HCT116 (cell line): ENCODE results near the gene METTL13. TPM values are rescaled to one million over a fixed set of nuclear protein-coding genes. Genes with fewer than 3 reads are reported as not detected.

ENCODE experiments used
- ATAC-seq: fragments of 200-7000 bp; cut with Tn5 transposase; 2 replicates; pipeline ENCODE4 v1.9.1; 2020; ENCODE audit warnings: mild to moderate bottlenecking, moderate library complexity
- BruUV-seq: library from RNA; stranded (reverse); fragments of 400-500 nt; replicated peaks from 2 replicates; lab custom pipeline; 2021; lab: Mats Ljungman, UMichigan
- CTCF ChIA-PET: fragments of 300-600 bp; sonication (Branson Sonifier 250); formaldehyde crosslinking; loops from one replicate; lab custom pipeline; 2021; ENCODE audit warnings: antibody characterized with exemption; lab: Charles Lee
- POLR2A ChIA-PET: fragments of 300-600, 350-600 bp; sonication (Branson Sonifier 250); formaldehyde crosslinking; loops from one replicate; lab custom pipeline; 2021; ENCODE audit warnings: antibody characterized with exemption; lab: Charles Lee
- RAD21 ChIA-PET, 2 experiments: fragments of 300-600 bp; sonication (Branson Sonifier 250); formaldehyde crosslinking; loops; one replicate each; lab custom pipeline; 2023; ENCODE audit warnings: low total read pairs in 2 of 2; ENCODE audit not compliant: uncharacterized antibody in 2 of 2, unreplicated experiment in 2 of 2, low non-redundant PET in 1 of 2; lab: Charles Lee
- DNase-seq: peaks from one replicate; pipeline ENCODE4 v3.0.0-alpha.2; 2010; ENCODE audit warnings: low read depth, low spot score
- H2AFZ ChIP-seq: fragments of 200-600 bp; shearing (Covaris generic), sonication (generic); 2 replicates; pipeline ENCODE4 v1.6.1; 2017; ENCODE audit warnings: low read depth, mixed run types, mixed read lengths, antibody characterized with exemption, low read length; ENCODE audit not compliant: poor library complexity, severe bottlenecking
- H3K27ac ChIP-seq: 2 replicates; pipeline ENCODE4 v1.5.1; 2012; ENCODE audit warnings: low read depth, low read length
- H3K27me3 ChIP-seq: fragments of 200-600 bp; sonication (generic); 2 replicates; pipeline ENCODE4 v1.6.1; 2016; ENCODE audit warnings: mixed run types, low read length, mixed read lengths; ENCODE audit not compliant: insufficient read depth
- H3K36me3 ChIP-seq, 2 experiments: fragments of 200-500 bp in 1 of 2; fragments of 200-600 bp in 1 of 2; sonication (Bioruptor generic) in 1 of 2; sonication (generic) in 1 of 2; 2 replicates each; pipeline versions ENCODE4 v1.5.1 to v1.6.1; 2014 to 2016; ENCODE audit warnings: low read length in 2 of 2, inconsistent platforms in 1 of 2, mixed read lengths in 1 of 2, mixed run types in 1 of 2; ENCODE audit not compliant: insufficient read depth in 2 of 2, control insufficient read depth in 1 of 2
- H3K4me1 ChIP-seq, 2 experiments: fragments of 200-600 bp in 1 of 2; sonication (generic) in 1 of 2; 2 replicates each; pipeline versions ENCODE4 v1.5.1 to v1.6.1; 2012 to 2017; ENCODE audit warnings: low read length in 2 of 2, inconsistent platforms in 1 of 2, mild to moderate bottlenecking in 1 of 2, mixed read lengths in 1 of 2, mixed run types in 1 of 2, moderate library complexity in 1 of 2; ENCODE audit not compliant: insufficient read depth in 2 of 2, control insufficient read depth in 1 of 2
- H3K4me2 ChIP-seq: fragments of 200-600 bp; sonication (generic); 2 replicates; pipeline ENCODE4 v1.6.1; 2017; ENCODE audit warnings: mixed run types, low read length, mixed read lengths
- H3K4me3 ChIP-seq, 2 experiments: fragments of 200-600 bp in 1 of 2; sonication (generic) in 1 of 2; replicated peaks in 1 of 2; 2 replicates each; pipeline ENCODE4 v1.5.1; 2011 to 2016; ENCODE audit warnings: low read length in 2 of 2, control low read depth in 1 of 2, low read depth in 1 of 2, mild to moderate bottlenecking in 1 of 2, mixed read lengths in 1 of 2, mixed run types in 1 of 2
- H3K79me2 ChIP-seq: fragments of 200-600 bp; sonication (generic); 2 replicates; pipeline ENCODE4 v1.6.1; 2017; ENCODE audit warnings: mild to moderate bottlenecking, mixed run types, low read length, moderate library complexity, mixed read lengths; ENCODE audit not compliant: insufficient read depth
- H3K9ac ChIP-seq: fragments of 200-600 bp; sonication (generic); 2 replicates; pipeline ENCODE4 v1.6.1; 2016; ENCODE audit warnings: low read length, mixed read lengths
- H3K9me2 ChIP-seq: fragments of 200-600 bp; sonication (generic), shearing (Covaris generic); 2 replicates; pipeline ENCODE4 v1.6.1; 2017; ENCODE audit warnings: mixed run types, mild to moderate bottlenecking, moderate library complexity; ENCODE audit not compliant: insufficient read depth
- H3K9me3 ChIP-seq, 2 experiments: fragments of 200-500 bp in 1 of 2; fragments of 200-600 bp in 1 of 2; sonication (Bioruptor generic) in 1 of 2; sonication (generic) in 1 of 2; 2 replicates each; pipeline ENCODE4 v1.6.1; 2014 to 2017; ENCODE audit warnings: low read length in 2 of 2, mixed read lengths in 2 of 2, inconsistent platforms in 1 of 2, low read depth in 1 of 2, mild to moderate bottlenecking in 1 of 2, mixed run types in 1 of 2, moderate library complexity in 1 of 2; ENCODE audit not compliant: control insufficient read depth in 1 of 2, insufficient read depth in 1 of 2
- H4K20me1 ChIP-seq: fragments of 200-600 bp; sonication (generic), shearing (Covaris generic); 2 replicates; pipeline ENCODE4 v1.6.1; 2017; ENCODE audit warnings: mixed run types, mild to moderate bottlenecking, moderate library complexity; ENCODE audit not compliant: insufficient read depth
- FOSL1 ChIP-seq: IDR thresholded peaks from 2 replicates; pipeline ENCODE4 v1.6.1; 2012; ENCODE audit warnings: low read depth
- POLR2AphosphoS5 ChIP-seq: IDR thresholded peaks from 2 replicates; pipeline ENCODE4 v1.6.1; 2011; ENCODE audit warnings: mild to moderate bottlenecking, low read depth, low read length, moderate library complexity
- YY1 ChIP-seq: IDR thresholded peaks from 2 replicates; pipeline ENCODE4 v1.6.1; 2011; ENCODE audit warnings: low read length, low read depth, moderate library complexity, mild to moderate bottlenecking; ENCODE audit not compliant: insufficient replicate concordance; ENCODE audit errors: extremely low read depth
- intact Hi-C: fragments of 100-400 bp; cut with micrococcal nuclease; formaldehyde crosslinking; loops from 2 replicates; pipeline ENCODE4 v1.10.0; 2022
- total RNA-seq: library from RNA; stranded (reverse); gene quantifications from one replicate; pipeline ENCODE4 v1.2.1, GENCODE V29; 2021; ENCODE audit not compliant: unreplicated experiment
- TF ChIP-seq, protein P1 (sequence below): IDR thresholded peaks from 2 replicates; pipeline ENCODE4 v1.6.1; 2012; ENCODE audit warnings: low read depth
- TF ChIP-seq, protein P2 (sequence below): IDR thresholded peaks from 2 replicates; pipeline ENCODE4 v1.6.1; 2011; ENCODE audit warnings: mild to moderate bottlenecking, low read length, moderate library complexity; ENCODE audit not compliant: insufficient replicate concordance; ENCODE audit errors: extremely low read depth

METTL13 gene
- total RNA-seq, 1 experiment from 2014 or later = 33.9 TPM

DNA sequence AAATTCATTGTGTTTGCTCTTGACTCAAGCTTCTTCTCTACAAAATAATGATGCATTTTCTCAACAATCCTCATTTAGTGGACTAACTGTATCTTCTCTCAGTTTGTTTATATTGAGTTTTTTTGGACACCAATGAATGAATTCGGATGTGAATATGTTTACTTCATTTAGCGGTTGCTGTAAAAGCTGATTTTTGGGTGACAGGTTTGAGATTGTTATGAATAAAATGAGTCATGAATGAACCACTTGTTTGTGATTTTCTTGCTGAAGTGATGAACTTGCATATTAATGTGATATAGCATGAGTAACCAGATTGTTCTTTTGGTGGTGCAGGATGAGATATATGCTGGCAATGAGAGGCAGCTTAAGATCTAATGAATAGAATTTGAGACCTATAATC lies 62.9 kb downstream of the METTL13 start (continued):
- no peak for TF ChIP-seq YY1
- TF ChIP-seq POLR2AphosphoS5 = no peak

DNA sequence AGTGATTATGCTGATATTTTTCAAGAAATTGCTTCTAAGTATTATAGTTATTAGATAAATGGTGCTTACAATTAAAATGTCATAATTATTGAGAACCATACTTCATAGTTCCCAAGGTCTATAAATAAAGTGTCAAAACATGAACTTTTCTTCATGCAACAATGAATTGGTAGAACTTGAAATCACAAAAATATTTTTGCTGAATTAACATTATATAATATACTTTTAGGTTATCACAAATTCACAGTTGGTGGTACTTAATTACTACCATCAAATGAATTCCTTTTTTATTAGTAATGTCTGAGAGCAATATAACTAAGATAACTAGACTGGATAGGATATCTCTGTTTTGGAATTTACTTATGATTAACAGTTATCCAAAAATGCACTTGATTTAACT lies 64.5 kb downstream of the METTL13 start:
- no TSS peak for BruUV-seq
- Histone ChIP-seq H3K79me2 (no peaks in the 10 kb centered on the region), H2AFZ (no peak overlapping the region), H4K20me1 (no peaks in the 10 kb centered on the region), H3K4me2 (no peak overlapping the region), H3K9me3 (no peaks in the 10 kb centered on the region), H3K27me3 (0 out of 2 replicates have a peak, but pooled peaks cover 4% of the 10 kb centered on the region), H3K9ac (no peak overlapping the region), H3K36me3 (no peaks in the 10 kb centered on the region), H3K9me2 (no peaks in the 10 kb centered on the region), H3K4me1 (peaks cover 0 to 12% of the 10 kb centered on the region in 2 experiments; a peak in 2 of 4 replicates), H3K27ac (no peak overlapping the region), H3K4me3 (no peak overlapping the region)
- intact Hi-C loops = no loop called here
- POLR2A ChIA-PET = no interaction called here
- CTCF ChIA-PET = no interaction called here
- no peak for ATAC-seq
- DNase-seq = no peak
- RAD21 ChIA-PET = no interaction called here
- TF ChIP-seq, protein P1, sequence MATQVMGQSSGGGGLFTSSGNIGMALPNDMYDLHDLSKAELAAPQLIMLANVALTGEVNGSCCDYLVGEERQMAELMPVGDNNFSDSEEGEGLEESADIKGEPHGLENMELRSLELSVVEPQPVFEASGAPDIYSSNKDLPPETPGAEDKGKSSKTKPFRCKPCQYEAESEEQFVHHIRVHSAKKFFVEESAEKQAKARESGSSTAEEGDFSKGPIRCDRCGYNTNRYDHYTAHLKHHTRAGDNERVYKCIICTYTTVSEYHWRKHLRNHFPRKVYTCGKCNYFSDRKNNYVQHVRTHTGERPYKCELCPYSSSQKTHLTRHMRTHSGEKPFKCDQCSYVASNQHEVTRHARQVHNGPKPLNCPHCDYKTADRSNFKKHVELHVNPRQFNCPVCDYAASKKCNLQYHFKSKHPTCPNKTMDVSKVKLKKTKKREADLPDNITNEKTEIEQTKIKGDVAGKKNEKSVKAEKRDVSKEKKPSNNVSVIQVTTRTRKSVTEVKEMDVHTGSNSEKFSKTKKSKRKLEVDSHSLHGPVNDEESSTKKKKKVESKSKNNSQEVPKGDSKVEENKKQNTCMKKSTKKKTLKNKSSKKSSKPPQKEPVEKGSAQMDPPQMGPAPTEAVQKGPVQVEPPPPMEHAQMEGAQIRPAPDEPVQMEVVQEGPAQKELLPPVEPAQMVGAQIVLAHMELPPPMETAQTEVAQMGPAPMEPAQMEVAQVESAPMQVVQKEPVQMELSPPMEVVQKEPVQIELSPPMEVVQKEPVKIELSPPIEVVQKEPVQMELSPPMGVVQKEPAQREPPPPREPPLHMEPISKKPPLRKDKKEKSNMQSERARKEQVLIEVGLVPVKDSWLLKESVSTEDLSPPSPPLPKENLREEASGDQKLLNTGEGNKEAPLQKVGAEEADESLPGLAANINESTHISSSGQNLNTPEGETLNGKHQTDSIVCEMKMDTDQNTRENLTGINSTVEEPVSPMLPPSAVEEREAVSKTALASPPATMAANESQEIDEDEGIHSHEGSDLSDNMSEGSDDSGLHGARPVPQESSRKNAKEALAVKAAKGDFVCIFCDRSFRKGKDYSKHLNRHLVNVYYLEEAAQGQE = no peak
- TF ChIP-seq, protein P2, sequence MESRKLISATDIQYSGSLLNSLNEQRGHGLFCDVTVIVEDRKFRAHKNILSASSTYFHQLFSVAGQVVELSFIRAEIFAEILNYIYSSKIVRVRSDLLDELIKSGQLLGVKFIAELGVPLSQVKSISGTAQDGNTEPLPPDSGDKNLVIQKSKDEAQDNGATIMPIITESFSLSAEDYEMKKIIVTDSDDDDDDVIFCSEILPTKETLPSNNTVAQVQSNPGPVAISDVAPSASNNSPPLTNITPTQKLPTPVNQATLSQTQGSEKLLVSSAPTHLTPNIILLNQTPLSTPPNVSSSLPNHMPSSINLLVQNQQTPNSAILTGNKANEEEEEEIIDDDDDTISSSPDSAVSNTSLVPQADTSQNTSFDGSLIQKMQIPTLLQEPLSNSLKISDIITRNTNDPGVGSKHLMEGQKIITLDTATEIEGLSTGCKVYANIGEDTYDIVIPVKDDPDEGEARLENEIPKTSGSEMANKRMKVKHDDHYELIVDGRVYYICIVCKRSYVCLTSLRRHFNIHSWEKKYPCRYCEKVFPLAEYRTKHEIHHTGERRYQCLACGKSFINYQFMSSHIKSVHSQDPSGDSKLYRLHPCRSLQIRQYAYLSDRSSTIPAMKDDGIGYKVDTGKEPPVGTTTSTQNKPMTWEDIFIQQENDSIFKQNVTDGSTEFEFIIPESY = no peak
- no peak for TF ChIP-seq YY1
- no peak for TF ChIP-seq FOSL1

Other genes starting within 250 kb of the METTL13 start
- not detected for gene MYOCOS, start 159.4 kb upstream of the METTL13 start, total RNA-seq
- not detected for gene MYOC, start 129.0 kb upstream of the METTL13 start, total RNA-seq
- gene VAMP4, start 39.6 kb upstream of the METTL13 start, total RNA-seq = 6.3 TPM
- 3.1 TPM for gene DNM3, start 59.8 kb downstream of the METTL13 start, total RNA-seq